HEK293T (cell line): Measurements from ENCODE around the gene SIGMAR1.

Source experiments
- ARNT ChIP-seq: fragments of 450-650 bp; IDR thresholded peaks from 2 replicates; pipeline ENCODE4 v1.6.1; 2017; ENCODE audit warnings: mild to moderate bottlenecking
- BHLHE40 ChIP-seq: fragments of 450-650 bp; IDR thresholded peaks from 2 replicates; pipeline ENCODE4 v1.6.1; 2016; ENCODE audit warnings: mild to moderate bottlenecking, moderate library complexity, borderline replicate concordance
- ELF4 ChIP-seq: fragments of 450-650 bp; IDR thresholded peaks from 2 replicates; pipeline ENCODE4 v1.6.1; 2017; ENCODE audit warnings: antibody characterized with exemption
- NFRKB ChIP-seq: fragments of 450-650 bp; IDR thresholded peaks from 2 replicates; pipeline ENCODE4 v1.6.1; 2016; ENCODE audit warnings: mild to moderate bottlenecking, moderate library complexity
- SP1 ChIP-seq: fragments of 450-650 bp; IDR thresholded peaks from 2 replicates; pipeline ENCODE4 v1.6.1; 2017
- TARDBP ChIP-seq: fragments of 450-650 bp; IDR thresholded peaks from 2 replicates; pipeline ENCODE4 v1.6.1; 2016
- ZNF384 ChIP-seq: fragments of 450-650 bp; IDR thresholded peaks from 2 replicates; pipeline ENCODE4 v1.6.1; 2016

- no peak for TF ChIP-seq BHLHE40
- no peak for TF ChIP-seq ELF4
- TF ChIP-seq ARNT = no peak
- no peak for TF ChIP-seq NFRKB
- TF ChIP-seq ZNF384 = no peak
- TF ChIP-seq SP1 = no peak
- TF ChIP-seq TARDBP = no peak
Measured at GRCh38 chr9:34669809-34670562, 32.4 kb upstream of the SIGMAR1 start.
